ENCODE data around the gene C22orf31.

- no peak for TF ChIP-seq CTCF (conservative IDR thresholded peaks at IDR 0.05; ENCODE audit: low read depth, low read length)
- no peak for TF ChIP-seq EZH2phosphoT487 (IDR thresholded peaks at IDR 0.05; ENCODE audit: borderline replicate concordance, low read length)
Observed at GRCh38 chr22:29023172-29023796, 38.3 kb downstream of the C22orf31 start.
